Gastrocnemius medialis (tissue), 4 donors: ENCODE measurements around the gene SPON2. TPM values are rescaled to one million over a fixed set of nuclear protein-coding genes. Genes with fewer than 3 reads are reported as not detected.

Experiments
- ATAC-seq, 2 donors: fragments of 150-250 bp; one replicate each; pipeline ENCODE4 v1.9.1; 2016
- DNase-seq, 2 donors: peaks; one replicate each; pipeline ENCODE4 v3.0.0-alpha.2; 2019
- H3K27ac ChIP-seq, 4 donors: fragments of 200-600 bp; sonication (generic); 1 replicate in 1 of 4; 2 replicates in 3 of 4; pipeline ENCODE4 v1.5.1; 2016 to 2018; ENCODE audit warnings: mild to moderate bottlenecking in 2 of 4, moderate library complexity in 1 of 4
- H3K27me3 ChIP-seq, 3 donors: fragments of 200-600 bp; sonication (generic) in 2 of 3; 1 replicate in 1 of 3; 2 replicates in 2 of 3; pipeline versions ENCODE4 v1.5.1 to v1.6.0; 2016 to 2019; ENCODE audit warnings: mild to moderate bottlenecking in 1 of 3, moderate library complexity in 1 of 3
- H3K36me3 ChIP-seq, 2 donors: fragments of 200-600 bp; sonication (generic) in 1 of 2; one replicate each; pipeline ENCODE4 v1.5.1; 2017 to 2018
- H3K4me1 ChIP-seq, 2 donors: fragments of 200-600 bp; sonication (generic) in 1 of 2; one replicate each; pipeline ENCODE4 v1.5.1; 2016 to 2017; ENCODE audit warnings: mild to moderate bottlenecking in 2 of 2
- H3K4me3 ChIP-seq, 4 donors: fragments of 200-600 bp; sonication (generic) in 3 of 4; 1 replicate in 1 of 4; 2 replicates in 3 of 4; pipeline ENCODE4 v1.5.1; 2016 to 2019; ENCODE audit warnings: mild to moderate bottlenecking in 2 of 4
- H3K9me3 ChIP-seq, 3 donors: fragments of 200-600 bp; sonication (generic) in 2 of 3; 1 replicate in 1 of 3; 2 replicates in 2 of 3; pipeline ENCODE4 v1.5.1; 2016 to 2019
- CTCF ChIP-seq, 5 experiments: fragments of 450-650 bp in 3 of 5; fragments of 200-600 bp in 2 of 5; sonication (generic) in 2 of 5; IDR thresholded peaks in 4 of 5; conservative IDR thresholded peaks in 1 of 5; 1 replicate in 4 of 5; 2 replicates in 1 of 5; pipeline ENCODE4 v1.5.1; 2016 to 2019; ENCODE audit warnings: antibody characterized with exemption in 5 of 5, mild to moderate bottlenecking in 3 of 5, moderate library complexity in 3 of 5
- POLR2A ChIP-seq, 2 donors: fragments of 450-650 bp; IDR thresholded peaks; one replicate each; pipeline ENCODE4 v1.6.1; 2017; ENCODE audit warnings: antibody characterized with exemption in 2 of 2, mild to moderate bottlenecking in 2 of 2, moderate library complexity in 2 of 2
- in situ Hi-C, 4 donors: fragments of 200-750 bp; cut with MboI; loops; one replicate each; pipeline versions ENCODE4 v1.15.0 to v1.8.0; 2017; ENCODE audit warnings: low sequenced_read_pairs in 4 of 4
- intact Hi-C: fragments of 100-400 bp; cut with DNase I; formaldehyde crosslinking; loops from one replicate; pipeline ENCODE4 v1.15.1; 2023; ENCODE audit warnings: low total_unique reads
- total RNA-seq, 4 donors: library from RNA; depleted of rRNA; stranded (reverse); fragments of >200 nt; gene quantifications; one replicate each; pipeline versions ENCODE4 v1.1.0 to v1.2.3, GENCODE V29; 2016

Gene SPON2
- total RNA-seq, 4 donors from 2014 or later: 5.0 to 8.9 (median 5.2) TPM

GRCh38 chr4:1207603-1208265, 35.4 kb upstream of the SPON2 start:
- Histone ChIP-seq H3K4me3 (no peak overlapping the region), H3K27ac (peak overlapping the region; percentile 8 to 76 (median 20)), H3K36me3 (peaks cover 0 to 14% of the 10 kb centered on the region in 2 donors), H3K9me3 (no peaks in the 10 kb centered on the region), H3K27me3 (no peaks in the 10 kb centered on the region), H3K4me1 (peaks cover 37 to 44% of the 10 kb centered on the region in 2 donors)
- DNase-seq (peak in 1 of 2 donors; percentile 21), ATAC-seq (peak in 1 of 2 donors; percentile 18)
- intact Hi-C loops (no loop called here), in situ Hi-C loops (no loop called here)
- TF ChIP-seq POLR2A (IDR thresholded peaks at IDR 0.05) (no peak), CTCF (IDR thresholded peaks at IDR 0.05 in 4 of 5, conservative IDR thresholded peaks at IDR 0.05 in 1 of 5) (no peak)

GRCh38 chr4:1207157-1207470, 34.7 kb upstream of the SPON2 start:
- H3K27me3 ChIP-seq: no peaks in the 10 kb centered on the region
- TF ChIP-seq POLR2A (IDR thresholded peaks at IDR 0.05) (no peak), CTCF (IDR thresholded peaks at IDR 0.05 in 4 of 5, conservative IDR thresholded peaks at IDR 0.05 in 1 of 5) (no peak)
- H3K4me3 ChIP-seq: no peak overlapping the region
- in situ Hi-C loops (no loop called here), intact Hi-C loops (no loop called here)
- H3K9me3 ChIP-seq: no peaks in the 10 kb centered on the region
- H3K36me3 ChIP-seq: peaks cover 0 to 8% of the 10 kb centered on the region in 2 donors
- H3K27ac ChIP-seq: no peak overlapping the region
- DNase-seq: peak; percentile 1 to 9
- peaks cover 37 to 42% of the 10 kb centered on the region in 2 donors for H3K4me1 ChIP-seq
- no peak for ATAC-seq

- H3K4me3 ChIP-seq: no peak overlapping the region
- in situ Hi-C loops: no loop called here
- ATAC-seq (no peak), DNase-seq (peak; percentile 0 to 10)
- peaks cover 32 to 36% of the 10 kb centered on the region in 2 donors for H3K4me1 ChIP-seq
- no peaks in the 10 kb centered on the region for H3K9me3 ChIP-seq
- TF ChIP-seq POLR2A (IDR thresholded peaks at IDR 0.05) (no peak), CTCF (IDR thresholded peaks at IDR 0.05 in 4 of 5, conservative IDR thresholded peaks at IDR 0.05 in 1 of 5) (no peak)
- no peak overlapping the region for H3K27ac ChIP-seq
- H3K36me3 ChIP-seq: peaks cover 0 to 5% of the 10 kb centered on the region in 2 donors
- H3K27me3 ChIP-seq: no peaks in the 10 kb centered on the region
- intact Hi-C loops: no loop called here
Measured at GRCh38 chr4:1206299-1207156, 34.1 kb upstream of the SPON2 start.

- peaks cover 32 to 33% of the 10 kb centered on the region in 2 donors for H3K4me1 ChIP-seq
- TF ChIP-seq POLR2A (IDR thresholded peaks at IDR 0.05) (no peak), CTCF (IDR thresholded peaks at IDR 0.05 in 4 of 5, conservative IDR thresholded peaks at IDR 0.05 in 1 of 5) (no peak)
- DNase-seq: peak; percentile 1 to 8
- H3K4me3 ChIP-seq: no peak overlapping the region
- H3K27me3 ChIP-seq: no peaks in the 10 kb centered on the region
- peaks cover 0 to 3% of the 10 kb centered on the region in 2 donors for H3K36me3 ChIP-seq
- no peak for ATAC-seq
- no peaks in the 10 kb centered on the region for H3K9me3 ChIP-seq
- in situ Hi-C loops: no loop called here
- intact Hi-C loops: no loop called here
- H3K27ac ChIP-seq: no peak overlapping the region
Measured at GRCh38 chr4:1205586-1206298, 33.4 kb upstream of the SPON2 start.
